Immature natural killer cell (primary cell): ENCODE results near the gene COQ8B. TPM values are rescaled to one million over a fixed set of nuclear protein-coding genes. Genes with fewer than 3 reads are reported as not detected.

Source experiments
- DNase-seq, 3 donors: peaks; one replicate each; pipeline ENCODE4 v3.0.0; 2022; ENCODE audit warnings: mixed read lengths in 1 of 3
- H3K27ac Mint-ChIP-seq, 6 donors: one replicate each; pipeline ENCODE4 v1.8.0; 2020; ENCODE audit warnings: mixed read lengths in 6 of 6, mild to moderate bottlenecking in 5 of 6, inconsistent platforms in 4 of 6, moderate library complexity in 3 of 6
- H3K27me3 Mint-ChIP-seq, 3 donors: one replicate each; pipeline ENCODE4 v1.8.0; 2020 to 2021; ENCODE audit warnings: low read depth in 3 of 3, mild to moderate bottlenecking in 3 of 3, mixed read lengths in 3 of 3, moderate library complexity in 3 of 3, inconsistent platforms in 1 of 3
- H3K36me3 Mint-ChIP-seq, 3 donors: one replicate each; pipeline ENCODE4 v1.8.0; 2020; ENCODE audit warnings: mixed read lengths in 3 of 3, inconsistent platforms in 2 of 3, mild to moderate bottlenecking in 2 of 3
- H3K4me1 Mint-ChIP-seq, 2 donors: one replicate each; pipeline ENCODE4 v1.8.0; 2020; ENCODE audit warnings: inconsistent platforms in 2 of 2, mild to moderate bottlenecking in 2 of 2, mixed read lengths in 2 of 2, moderate library complexity in 1 of 2
- H3K4me3 Mint-ChIP-seq, 5 donors: one replicate each; pipeline ENCODE4 v1.8.0; 2020; ENCODE audit warnings: mild to moderate bottlenecking in 5 of 5, mixed read lengths in 5 of 5, inconsistent platforms in 3 of 5, moderate library complexity in 3 of 5
- H3K9me3 Mint-ChIP-seq, 6 donors: one replicate each; pipeline ENCODE4 v1.8.0; 2020; ENCODE audit warnings: mild to moderate bottlenecking in 6 of 6, mixed read lengths in 6 of 6, inconsistent platforms in 4 of 6, moderate library complexity in 3 of 6
- polyA plus RNA-seq, 3 donors: library from polyadenylated mRNA; unstranded; fragments of 300-500 nt; fragmentation: Illumina TruSeq; gene quantifications; one replicate each; pipeline ENCODE4 v1.2.3, GENCODE V29; 2021

The COQ8B gene
- polyA plus RNA-seq, 3 donors from 2014 or later: 18.3 to 23.5 (median 20.8) TPM

DNA sequence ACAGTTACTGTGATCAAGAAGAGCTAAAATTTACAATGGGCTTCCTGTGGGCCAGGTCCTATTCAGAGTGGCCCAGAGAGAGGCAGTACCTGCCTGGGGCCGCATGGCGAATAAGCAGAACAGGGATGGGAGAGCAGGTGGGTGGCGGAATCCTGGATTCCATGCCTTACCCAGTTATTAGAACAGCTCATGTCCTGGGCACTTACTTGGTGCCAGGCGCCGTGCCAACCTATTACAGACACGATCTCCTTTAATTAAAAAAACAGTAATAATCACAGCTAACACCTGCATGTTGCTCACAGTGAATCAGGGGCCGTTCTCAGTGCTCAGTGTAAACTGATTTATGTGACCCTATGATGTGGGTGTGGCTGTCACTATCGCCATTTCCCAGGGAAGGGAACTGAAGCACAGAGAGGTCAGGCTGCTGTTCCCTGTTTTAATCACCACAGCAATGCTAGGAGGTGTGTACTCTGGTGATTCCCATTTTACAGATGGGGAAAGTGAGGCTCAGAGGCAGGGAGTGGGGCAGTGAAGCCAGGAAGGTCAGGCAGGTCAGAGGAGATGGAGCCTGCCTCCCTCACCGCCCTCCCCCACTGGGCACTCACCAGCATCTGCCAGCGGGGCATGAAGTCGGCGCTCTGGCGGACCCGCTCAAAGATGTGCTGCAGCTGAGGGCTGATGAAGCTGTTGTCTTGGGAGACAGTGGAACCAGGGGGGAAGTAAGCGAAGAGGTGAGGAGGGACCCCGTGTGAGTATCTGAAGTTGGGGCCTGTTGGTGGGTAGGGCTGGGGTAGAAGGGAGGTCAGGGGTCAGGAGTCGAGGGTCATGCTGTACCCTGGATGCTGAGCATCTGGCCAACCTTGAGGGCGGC is 12.0 kb downstream of the COQ8B start:
- peaks cover 18 to 51% (median 24%) of the 10 kb centered on the region in 3 donors for H3K36me3 Mint-ChIP-seq
- peaks cover 0 to 4% (median 2%) of the 10 kb centered on the region in 3 donors for H3K27me3 Mint-ChIP-seq
- H3K4me1 Mint-ChIP-seq: no peaks in the 10 kb centered on the region
- no peak overlapping the region for H3K4me3 Mint-ChIP-seq
- DNase-seq: no peak
- H3K27ac Mint-ChIP-seq: no peak overlapping the region
- no peaks in the 10 kb centered on the region for H3K9me3 Mint-ChIP-seq

DNA sequence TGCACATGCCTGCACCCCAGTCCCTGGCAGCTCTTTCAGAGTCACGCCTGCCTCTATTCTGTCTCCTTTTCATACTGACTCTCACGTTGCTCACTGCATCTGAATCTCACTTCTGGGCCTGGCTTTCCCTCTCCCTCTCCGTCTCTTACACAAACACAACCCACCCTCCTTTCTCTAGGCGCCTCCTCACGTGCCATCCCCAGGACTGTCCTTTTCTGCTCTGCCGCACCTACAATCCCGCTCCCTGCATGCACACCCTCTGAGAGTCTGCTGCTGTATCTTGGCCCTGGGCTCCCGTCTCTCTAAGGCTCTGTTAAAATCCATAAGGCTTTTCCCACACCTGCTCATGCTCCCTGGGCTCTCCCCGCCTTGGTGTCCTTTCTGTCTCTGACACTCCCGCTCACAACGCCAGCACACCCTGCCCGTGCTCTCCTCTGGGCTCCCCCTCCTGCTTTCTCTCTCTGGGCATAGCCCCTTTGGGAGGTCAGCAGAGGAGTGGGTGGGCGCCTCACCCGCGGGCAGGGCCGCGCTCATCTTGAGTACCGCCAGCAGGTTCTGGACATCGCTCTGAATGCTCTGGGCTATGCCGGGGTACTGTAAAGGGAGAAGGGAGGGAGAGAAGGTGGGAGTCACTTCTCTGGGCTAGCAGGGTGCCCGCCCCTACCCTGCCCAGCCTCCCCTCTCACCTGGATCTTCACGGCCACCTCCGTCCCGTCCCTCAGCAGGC is 13.5 kb downstream of the COQ8B start:
- H3K36me3 Mint-ChIP-seq: peaks cover 12 to 46% (median 20%) of the 10 kb centered on the region in 3 donors

DNA sequence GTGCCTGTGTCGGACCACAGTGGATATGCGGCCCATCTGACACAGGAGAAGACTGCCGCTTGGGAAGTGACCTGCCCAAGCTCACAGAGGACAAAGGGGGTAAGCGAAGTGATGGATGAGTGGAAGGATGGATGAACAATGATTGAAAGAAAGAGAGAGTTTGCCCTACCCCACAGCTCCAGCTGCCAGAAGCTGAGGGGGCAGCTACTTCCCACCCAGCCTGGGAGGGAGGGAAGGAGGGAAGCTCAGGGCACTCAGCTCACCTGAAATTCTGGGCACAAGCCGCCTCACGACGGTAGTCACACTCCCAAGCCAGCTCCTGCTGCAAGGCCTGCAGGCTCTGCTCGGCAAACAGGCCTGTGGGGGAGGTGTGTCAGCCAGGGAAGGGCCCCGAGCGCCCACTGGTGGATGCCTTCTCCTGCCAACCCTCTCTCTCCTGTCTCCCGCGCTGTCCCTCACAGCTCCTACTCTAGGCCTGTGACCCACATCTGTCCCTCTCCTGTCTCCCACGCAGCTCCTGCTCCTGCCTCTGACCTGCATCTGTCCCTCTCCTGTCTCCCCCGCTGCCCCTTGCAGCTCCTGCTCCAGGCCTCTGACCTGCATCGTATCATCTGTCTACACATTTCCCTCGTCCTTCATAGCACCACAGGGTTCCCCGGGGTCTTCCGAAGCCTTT is 14.2 kb downstream of the COQ8B start:
- no peaks in the 10 kb centered on the region for H3K4me1 Mint-ChIP-seq
- H3K9me3 Mint-ChIP-seq: no peaks in the 10 kb centered on the region
- H3K27ac Mint-ChIP-seq: peak overlapping the region in 2 of 6 donors; percentile 25 to 62
- peaks cover 0 to 4% (median 2%) of the 10 kb centered on the region in 3 donors for H3K27me3 Mint-ChIP-seq
- no peak for DNase-seq
- H3K4me3 Mint-ChIP-seq: no peak overlapping the region
- peaks cover 12 to 40% (median 20%) of the 10 kb centered on the region in 3 donors for H3K36me3 Mint-ChIP-seq

More for the DNA sequence above, 13.5 kb downstream of the COQ8B start:
- DNase-seq: no peak
- H3K27ac Mint-ChIP-seq: peak overlapping the region in 2 of 6 donors; percentile 25 to 62
- peaks cover 0 to 4% (median 2%) of the 10 kb centered on the region in 3 donors for H3K27me3 Mint-ChIP-seq
- H3K4me1 Mint-ChIP-seq: no peaks in the 10 kb centered on the region
- no peak overlapping the region for H3K4me3 Mint-ChIP-seq
- H3K9me3 Mint-ChIP-seq: no peaks in the 10 kb centered on the region

DNA sequence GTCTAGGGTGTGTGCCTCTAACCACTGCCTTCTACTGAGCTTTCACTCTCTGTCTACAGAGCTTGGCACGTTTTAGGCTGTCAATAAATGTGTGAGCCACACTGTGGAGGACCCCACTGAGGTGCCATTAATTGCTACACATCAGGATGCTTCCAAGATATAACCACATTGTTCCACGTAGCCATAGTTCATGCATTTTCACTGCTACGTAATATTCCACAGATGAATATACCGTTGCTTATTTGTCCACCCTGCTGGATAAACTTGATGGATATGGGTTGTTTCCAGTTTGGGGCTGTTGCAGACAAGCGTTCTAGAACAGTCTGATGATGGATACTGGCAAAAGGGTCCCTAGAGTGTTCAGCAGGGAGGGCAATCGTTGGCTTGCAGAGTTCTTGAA is 14.9 kb downstream of the COQ8B start:
- no peaks in the 10 kb centered on the region for H3K4me1 Mint-ChIP-seq

DNA sequence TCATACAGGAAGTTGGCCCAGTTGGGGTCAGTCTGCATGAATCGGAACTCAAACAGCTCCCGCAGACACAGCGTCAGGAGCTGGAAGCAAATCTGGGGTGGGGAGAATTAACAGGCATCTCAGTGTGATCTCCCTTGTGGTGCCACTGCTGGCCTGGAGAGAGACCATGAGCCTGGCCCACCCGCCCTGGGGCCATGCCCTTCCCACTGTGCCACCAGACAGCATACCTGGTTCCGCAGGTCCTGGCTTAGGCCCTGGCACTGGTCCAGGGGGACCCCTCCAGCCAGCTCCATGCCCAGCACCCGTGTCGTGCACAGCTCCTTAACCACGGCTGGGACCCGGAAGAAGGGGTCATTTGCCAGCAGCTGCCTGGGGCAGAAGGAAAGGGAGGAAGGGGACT is 16.6 kb downstream of the COQ8B start:
- Mint-ChIP-seq H3K9me3 (no peaks in the 10 kb centered on the region), H3K4me1 (no peaks in the 10 kb centered on the region), H3K27ac (no peak overlapping the region), H3K27me3 (peaks cover 0 to 4% (median 2%) of the 10 kb centered on the region in 3 donors), H3K36me3 (peaks cover 12 to 30% (median 18%) of the 10 kb centered on the region in 3 donors), H3K4me3 (no peak overlapping the region)
- DNase-seq: no peak

More for the DNA sequence above, 14.9 kb downstream of the COQ8B start:
- H3K9me3 Mint-ChIP-seq: no peaks in the 10 kb centered on the region
- peaks cover 12 to 35% (median 20%) of the 10 kb centered on the region in 3 donors for H3K36me3 Mint-ChIP-seq
- no peak overlapping the region for H3K27ac Mint-ChIP-seq
- no peak overlapping the region for H3K4me3 Mint-ChIP-seq
- no peak for DNase-seq
- peaks cover 0 to 4% (median 2%) of the 10 kb centered on the region in 3 donors for H3K27me3 Mint-ChIP-seq

DNA sequence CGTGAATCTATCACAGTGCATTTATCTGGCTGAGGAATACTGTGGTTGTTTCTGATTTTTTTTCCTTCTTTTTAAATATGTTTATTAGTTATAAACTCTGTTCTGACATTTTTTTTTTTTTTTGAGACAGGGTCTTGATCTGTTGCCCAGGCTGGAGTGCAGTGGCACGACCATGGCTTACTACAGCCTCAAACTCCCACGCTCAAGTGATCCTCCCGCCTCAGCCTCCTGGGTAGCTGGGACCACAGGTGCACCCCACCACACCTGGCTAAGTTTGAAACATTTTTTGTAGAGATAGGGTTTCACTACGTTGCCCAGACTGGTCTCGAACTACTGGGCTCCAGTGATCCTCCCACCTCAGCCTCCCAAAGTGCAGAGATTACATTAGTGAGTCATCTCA is 19.7 kb downstream of the COQ8B start:
- Mint-ChIP-seq H3K36me3 (peaks cover 2 to 14% (median 4%) of the 10 kb centered on the region in 3 donors), H3K27ac (no peak overlapping the region), H3K27me3 (no peaks in the 10 kb centered on the region), H3K4me3 (no peak overlapping the region), H3K9me3 (no peaks in the 10 kb centered on the region), H3K4me1 (no peaks in the 10 kb centered on the region)
- DNase-seq: no peak

DNA sequence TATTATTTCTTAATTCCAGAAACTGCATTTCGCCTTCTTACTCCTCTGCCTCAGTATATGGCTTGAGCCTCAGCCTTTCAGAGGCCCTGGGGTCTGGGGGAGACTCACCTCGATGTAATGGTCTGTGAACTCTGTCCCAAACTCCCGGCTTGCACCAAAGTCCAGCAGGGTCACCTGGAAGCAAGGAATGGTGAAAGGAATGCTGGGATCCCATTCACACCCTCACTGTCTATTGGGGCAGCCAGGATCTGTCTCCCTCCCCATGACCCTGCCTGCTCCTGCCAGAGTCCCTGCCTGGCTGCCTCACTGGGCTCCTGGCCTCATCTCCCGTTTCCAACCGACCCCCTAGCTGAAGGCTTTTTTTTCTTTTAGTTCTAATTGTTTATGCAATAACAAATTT is 20.8 kb downstream of the COQ8B start:
- no peak overlapping the region for H3K4me3 Mint-ChIP-seq
- no peaks in the 10 kb centered on the region for H3K9me3 Mint-ChIP-seq
- no peak for DNase-seq
- H3K27me3 Mint-ChIP-seq: peaks cover under 1 to 1% (median under 1%) of the 10 kb centered on the region in 3 donors
- peak overlapping the region in 1 of 6 donors; percentile 53 for H3K27ac Mint-ChIP-seq
- H3K4me1 Mint-ChIP-seq: peaks cover under 1% of the 10 kb centered on the region in 2 donors
- H3K36me3 Mint-ChIP-seq: peaks cover 0 to 8% (median 4%) of the 10 kb centered on the region in 3 donors

DNA sequence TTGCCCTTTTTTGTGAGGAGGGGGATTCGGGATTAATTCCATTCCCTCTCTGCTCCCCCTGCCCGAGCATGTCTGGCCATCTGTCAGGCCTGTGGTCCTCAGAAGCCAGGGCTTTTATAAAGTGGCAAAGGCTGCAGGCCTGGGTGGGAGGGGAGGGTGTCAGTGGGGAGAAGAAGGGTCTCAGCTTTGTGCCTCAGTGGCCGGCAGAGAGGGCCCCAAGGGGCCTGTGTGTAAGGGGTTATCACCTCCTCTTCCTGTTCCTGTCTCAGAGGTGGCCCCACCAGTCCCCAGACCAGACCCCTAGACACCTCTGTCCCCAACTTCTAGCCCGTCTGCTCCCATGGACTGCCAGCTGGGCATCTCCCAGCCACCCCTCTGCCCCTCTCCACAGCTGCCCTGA is 22.8 kb downstream of the COQ8B start:
- Mint-ChIP-seq H3K36me3 (no peaks in the 10 kb centered on the region), H3K27ac (no peak overlapping the region), H3K27me3 (peaks cover 1 to 3% (median 3%) of the 10 kb centered on the region in 3 donors), H3K9me3 (no peaks in the 10 kb centered on the region), H3K4me3 (no peak overlapping the region), H3K4me1 (peaks cover 3 to 5% of the 10 kb centered on the region in 2 donors)
- DNase-seq: no peak

DNA sequence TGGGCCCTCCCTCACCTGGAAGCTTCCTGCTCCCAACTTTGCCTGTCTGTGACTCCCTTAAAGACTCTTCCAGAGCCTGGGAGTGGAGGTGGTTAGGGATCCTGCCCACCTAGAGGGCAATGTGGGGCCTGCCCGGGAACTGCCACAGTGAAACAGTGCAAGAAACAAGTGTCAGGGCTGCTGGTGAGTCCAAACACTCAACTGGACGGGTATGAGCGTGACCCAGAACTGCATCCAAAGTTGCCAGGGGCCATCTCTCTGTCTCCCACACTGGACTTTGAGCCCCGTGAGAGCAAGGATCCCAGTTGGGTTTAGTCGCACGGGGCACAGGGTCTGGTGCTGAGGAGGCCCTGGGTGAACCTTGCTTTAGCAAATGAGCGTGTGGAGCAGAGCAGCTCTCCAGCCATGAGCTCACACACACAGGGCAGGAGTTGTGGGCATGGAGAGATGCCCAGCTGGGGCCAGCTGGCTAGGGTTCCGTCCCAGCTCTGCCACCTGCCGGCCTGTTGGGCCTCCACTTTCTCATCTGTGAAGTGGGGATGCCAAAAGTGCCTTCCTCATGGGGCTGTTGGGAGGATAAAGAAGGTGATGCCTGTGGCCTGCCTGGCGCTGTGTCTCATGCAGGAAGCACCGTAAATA is 23.4 kb downstream of the COQ8B start:
- no peaks in the 10 kb centered on the region for H3K9me3 Mint-ChIP-seq
- no peak overlapping the region for H3K4me3 Mint-ChIP-seq
- H3K27me3 Mint-ChIP-seq: peaks cover 1 to 3% (median 3%) of the 10 kb centered on the region in 3 donors
- peaks cover 3 to 5% of the 10 kb centered on the region in 2 donors for H3K4me1 Mint-ChIP-seq
- no peak for DNase-seq
- H3K27ac Mint-ChIP-seq: peak overlapping the region in 4 of 6 donors; percentile 51 to 58 (median 54)
- no peaks in the 10 kb centered on the region for H3K36me3 Mint-ChIP-seq

DNA sequence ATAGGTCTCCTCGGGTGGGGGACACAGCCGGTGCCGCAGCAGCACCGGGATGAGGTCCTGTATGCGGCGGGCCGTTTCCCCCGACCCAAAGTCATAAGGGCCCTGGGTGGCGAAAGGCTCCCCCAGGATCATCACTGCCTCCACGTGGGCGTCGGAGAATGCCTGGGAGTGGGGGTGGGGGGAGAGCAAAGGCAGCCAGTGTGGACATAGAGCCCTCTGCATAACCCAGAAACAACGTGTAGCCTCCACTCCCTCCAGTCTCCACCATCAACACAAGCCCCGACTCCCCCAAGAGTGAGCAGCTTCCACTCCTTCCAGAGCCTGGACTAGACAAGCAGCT is 24.5 kb downstream of the COQ8B start:
- peak overlapping the region in 3 of 5 donors; percentile 31 to 38 (median 38) for H3K4me3 Mint-ChIP-seq
- peak overlapping the region in 4 of 6 donors; percentile 34 to 78 (median 53) for H3K27ac Mint-ChIP-seq
- H3K4me1 Mint-ChIP-seq: peaks cover 3 to 5% of the 10 kb centered on the region in 2 donors
- DNase-seq: no peak
- no peaks in the 10 kb centered on the region for H3K9me3 Mint-ChIP-seq
- H3K36me3 Mint-ChIP-seq: no peaks in the 10 kb centered on the region
- peaks cover 1 to 3% (median 3%) of the 10 kb centered on the region in 3 donors for H3K27me3 Mint-ChIP-seq

DNA sequence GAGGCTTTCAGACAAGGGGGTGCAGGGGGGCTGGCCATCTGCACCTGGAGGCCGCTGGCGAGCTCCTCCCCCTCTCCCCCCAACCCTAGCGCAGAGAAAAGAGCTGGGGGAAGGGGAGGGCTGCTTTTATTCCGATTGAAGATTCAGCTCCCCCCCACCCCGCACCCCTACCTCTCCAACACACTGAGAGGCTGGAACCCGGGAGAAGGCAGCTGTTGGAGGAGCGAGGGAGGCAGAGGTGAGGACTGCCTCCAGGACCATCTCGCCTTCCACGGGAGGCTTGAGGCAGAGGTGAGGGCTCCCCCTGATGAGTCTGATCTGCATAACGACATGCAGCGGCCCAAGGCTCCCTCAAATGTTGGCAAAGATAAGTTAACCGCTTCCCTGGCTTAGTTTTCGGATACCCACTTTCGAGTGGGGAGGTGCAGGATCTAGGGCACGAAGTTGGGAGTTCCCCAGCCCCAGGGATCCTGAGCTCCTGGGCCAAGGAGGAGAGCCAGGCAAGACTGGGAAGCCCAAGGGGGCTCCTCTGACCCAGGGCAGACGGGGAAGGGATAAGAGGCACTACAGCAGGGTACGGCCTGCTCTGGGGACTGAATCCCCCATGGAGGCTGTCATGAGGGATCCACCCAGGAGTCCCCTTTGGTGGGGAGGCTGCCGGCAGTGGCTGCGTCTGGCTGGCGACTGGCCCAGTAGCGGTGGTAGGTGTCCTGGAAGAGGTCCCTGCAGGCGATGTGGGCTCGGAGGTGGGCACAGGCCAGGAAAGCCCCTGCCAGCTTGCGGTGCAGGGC is 25.1 kb downstream of the COQ8B start:
- Mint-ChIP-seq H3K27me3 (peaks cover 1 to 3% (median 3%) of the 10 kb centered on the region in 3 donors), H3K27ac (peak overlapping the region in 5 of 6 donors; percentile 25 to 93 (median 40)), H3K4me1 (peaks cover 3 to 5% of the 10 kb centered on the region in 2 donors), H3K4me3 (peak overlapping the region in 4 of 5 donors; percentile 18 to 56 (median 49)), H3K9me3 (no peaks in the 10 kb centered on the region), H3K36me3 (no peaks in the 10 kb centered on the region)
- no peak for DNase-seq

DNA sequence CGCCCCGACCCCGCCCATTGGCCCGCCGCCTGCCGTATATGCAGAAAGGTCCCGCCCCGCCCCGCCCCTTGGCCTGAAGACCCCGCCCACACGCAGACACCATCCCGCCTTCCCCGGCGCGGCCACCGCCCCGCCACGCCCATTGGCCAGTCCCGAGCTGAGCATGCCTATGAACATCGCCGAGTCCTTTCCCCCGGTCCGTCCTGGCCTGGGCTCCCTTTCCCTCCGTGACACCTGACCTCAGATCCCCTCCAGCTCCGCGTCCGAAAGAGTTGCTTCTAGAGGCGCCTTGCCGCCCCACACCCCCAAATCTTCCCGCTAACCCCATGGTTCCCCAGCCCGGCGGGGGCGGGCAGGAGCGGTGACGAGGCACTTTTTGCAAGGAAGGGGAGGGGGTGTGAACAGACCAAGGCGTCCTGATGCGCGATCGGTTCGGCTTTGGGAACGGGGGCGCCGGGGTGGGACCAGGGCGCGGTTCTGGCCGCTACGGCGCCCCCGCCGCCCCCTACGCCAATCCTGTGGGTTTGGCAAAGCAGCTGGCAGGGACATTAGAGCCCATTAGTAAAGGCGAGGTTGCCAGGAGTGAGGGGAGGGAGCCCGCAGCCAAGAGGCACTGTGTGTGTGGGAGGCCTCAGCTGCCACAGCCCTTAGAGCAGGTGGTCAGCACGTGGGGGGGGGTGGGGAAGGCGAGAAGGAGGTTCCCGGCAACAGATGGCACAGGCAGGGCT is 25.8 kb downstream of the COQ8B start:
- Mint-ChIP-seq H3K27ac (peak overlapping the region; percentile 68 to 95 (median 93)), H3K27me3 (peaks cover 1 to 3% (median 3%) of the 10 kb centered on the region in 3 donors), H3K4me1 (peaks cover 5 to 7% of the 10 kb centered on the region in 2 donors), H3K36me3 (peaks cover 0 to under 1% (median under 1%) of the 10 kb centered on the region in 3 donors), H3K9me3 (no peaks in the 10 kb centered on the region), H3K4me3 (peak overlapping the region; percentile 82 to 94 (median 87))
- DNase-seq: peak; percentile 79 to 83 (median 83)
